ENCODE measurements around the gene AUTS2. TPM values are rescaled to one million over a fixed set of nuclear protein-coding genes. Genes with fewer than 3 reads are reported as not detected.

Gene AUTS2
- polyA plus RNA-seq, 3 donors = 0.08 to 0.35 TPM; not detected in 1

GRCh38 chr7:69595415-69595814, 2.9 kb upstream of the AUTS2 start:
- H3K79me2 ChIP-seq (ENCODE audit: insufficient read depth, low read length) = no peaks in the 10 kb centered on the region
- H3K27ac Mint-ChIP-seq = no peak overlapping the region
- no peak for DNase-seq

GRCh38 chr7:69596056-69596455, 2.2 kb upstream of the AUTS2 start:
- H3K4me1 Mint-ChIP-seq = peaks cover 24% of the 10 kb centered on the region
- intact Hi-C loops (cut with micrococcal nuclease) = no loop called here
- TF ChIP-seq CTCF (IDR thresholded peaks at IDR 0.05) = no peak

More at GRCh38 chr7:69595415-69595814, 2.9 kb upstream of the AUTS2 start:
- Histone ChIP-seq H3K9me3 (replicated peaks in 1 of 2; ENCODE audit: control insufficient read depth in 1 of 2, insufficient read depth in 1 of 2, low read length in 2 of 2) (peaks cover 0 to 9% of the 10 kb centered on the region in 2 donors), H4K20me1 (ENCODE audit: insufficient read depth, low read length) (no peaks in the 10 kb centered on the region), H2AFZ (ENCODE audit: insufficient read depth, low read depth, low read length, poor library complexity, severe bottlenecking) (no peak overlapping the region), H3K27ac (ENCODE audit: low read depth in 1 of 2, low read length in 2 of 2) (no peak overlapping the region), H3K4me3 (replicated peaks in 1 of 3; ENCODE audit: low read depth in 2 of 3, low read length in 3 of 3) (no peak overlapping the region), H3K27me3 (ENCODE audit: control insufficient read depth in 2 of 2, insufficient read depth in 2 of 2, low read length in 2 of 2) (peaks cover 17 to 41% of the 10 kb centered on the region in 2 donors), H3K4me1 (ENCODE audit: control insufficient read depth in 1 of 2, insufficient read depth in 2 of 2, low read length in 2 of 2) (peaks cover 13 to 23% of the 10 kb centered on the region in 2 donors), H3K4me2 (replicated peaks; ENCODE audit: extremely low read depth, low read length, poor library complexity, severe bottlenecking) (no peak overlapping the region), H3K9ac (ENCODE audit: insufficient read depth, low read length, poor library complexity, severe bottlenecking) (no peak overlapping the region), H3K36me3 (replicated peaks in 1 of 2; ENCODE audit: control insufficient read depth in 1 of 2, insufficient read depth in 2 of 2, low read length in 2 of 2) (no peaks in the 10 kb centered on the region)
- WGBS (ENCODE audit: insufficient coverage) = no CpG with 5 or more reads among the region's 1 CpG
- Mint-ChIP-seq H3K27me3 (ENCODE audit: low read depth in 3 of 3) (peaks cover 37 to 50% (median 37%) of the 10 kb centered on the region in 3 donors), H3K4me3 (no peak overlapping the region), H3K36me3 (peaks cover 0 to 2% of the 10 kb centered on the region in 2 donors), H3K4me1 (peaks cover 21% of the 10 kb centered on the region), H3K9me3 (peaks cover 4 to 30% (median 8%) of the 10 kb centered on the region in 7 donors)
- intact Hi-C loops (cut with micrococcal nuclease) = no loop called here
- no peak for TF ChIP-seq CTCF (IDR thresholded peaks at IDR 0.05)

More at GRCh38 chr7:69596056-69596455, 2.2 kb upstream of the AUTS2 start:
- H3K9me3 Mint-ChIP-seq = peaks cover 2 to 25% (median 5%) of the 10 kb centered on the region in 7 donors
- no peak overlapping the region for H3K27ac Mint-ChIP-seq
- H3K27me3 ChIP-seq (ENCODE audit: control insufficient read depth in 2 of 2, insufficient read depth in 2 of 2, low read length in 2 of 2) = peaks cover 20 to 47% of the 10 kb centered on the region in 2 donors
- H3K4me3 ChIP-seq (replicated peaks in 1 of 3; ENCODE audit: low read depth in 2 of 3, low read length in 3 of 3) = no peak overlapping the region
- H3K9ac ChIP-seq (ENCODE audit: insufficient read depth, low read length, poor library complexity, severe bottlenecking) = no peak overlapping the region
- no peak overlapping the region for H3K27ac ChIP-seq (ENCODE audit: low read depth in 1 of 2, low read length in 2 of 2)
- H3K36me3 ChIP-seq (replicated peaks in 1 of 2; ENCODE audit: control insufficient read depth in 1 of 2, insufficient read depth in 2 of 2, low read length in 2 of 2) = no peaks in the 10 kb centered on the region
- peaks cover 14 to 26% of the 10 kb centered on the region in 2 donors for H3K4me1 ChIP-seq (ENCODE audit: control insufficient read depth in 1 of 2, insufficient read depth in 2 of 2, low read length in 2 of 2)
- no peak overlapping the region for H3K4me2 ChIP-seq (replicated peaks; ENCODE audit: extremely low read depth, low read length, poor library complexity, severe bottlenecking)
- 94% methylated on average over 7 of the region's 7 CpGs for WGBS (ENCODE audit: insufficient coverage)
- no peak for DNase-seq
- no peak overlapping the region for H3K4me3 Mint-ChIP-seq
- peaks cover 40 to 55% (median 41%) of the 10 kb centered on the region in 3 donors for H3K27me3 Mint-ChIP-seq (ENCODE audit: low read depth in 3 of 3)
- H3K9me3 ChIP-seq (replicated peaks in 1 of 2; ENCODE audit: control insufficient read depth in 1 of 2, insufficient read depth in 1 of 2, low read length in 2 of 2) = peaks cover 0 to 9% of the 10 kb centered on the region in 2 donors
- H3K36me3 Mint-ChIP-seq = peaks cover 0 to 2% of the 10 kb centered on the region in 2 donors
- no peaks in the 10 kb centered on the region for H4K20me1 ChIP-seq (ENCODE audit: insufficient read depth, low read length)
- no peak overlapping the region for H2AFZ ChIP-seq (ENCODE audit: insufficient read depth, low read depth, low read length, poor library complexity, severe bottlenecking)
- H3K79me2 ChIP-seq (ENCODE audit: insufficient read depth, low read length) = no peaks in the 10 kb centered on the region

All from CD14-positive monocyte (primary cell).